A673 (cell line): ENCODE measurements around the gene KPNA4. TPM values are rescaled to one million over a fixed set of nuclear protein-coding genes. Genes with fewer than 3 reads are reported as not detected.

Experiments used
- BruUV-seq: library from RNA; stranded (reverse); fragments of 400-500 nt; replicated peaks from 2 replicates; lab custom pipeline; 2021; lab: Mats Ljungman, UMichigan
- CTCF ChIA-PET: fragments of 300-600 bp; sonication (Branson Sonifier 250); formaldehyde crosslinking; loops from one replicate; lab custom pipeline; 2022; ENCODE audit warnings: antibody characterized with exemption; lab: Charles Lee
- POLR2A ChIA-PET: fragments of 300-600 bp; sonication (Branson Sonifier 250); formaldehyde crosslinking; loops from one replicate; lab custom pipeline; 2022; ENCODE audit warnings: antibody characterized with exemption; ENCODE audit not compliant: low non-redundant PET; lab: Charles Lee
- DNase-seq: peaks from one replicate; pipeline ENCODE4 v3.0.0-alpha.2; 2015; ENCODE audit warnings: low spot score
- H3K27ac ChIP-seq: fragments of 200-600 bp; sonication (generic); 2 replicates; pipeline ENCODE4 v1.5.1; 2016; ENCODE audit warnings: mixed run types, low read depth, mild to moderate bottlenecking, mixed read lengths, antibody characterized with exemption, low read length; ENCODE audit not compliant: poor library complexity, severe bottlenecking
- H3K27me3 ChIP-seq: fragments of 200-600 bp; sonication (generic); replicated peaks from 2 replicates; pipeline ENCODE4 v1.6.1; 2017; ENCODE audit warnings: mixed run types, low read depth, mild to moderate bottlenecking, mixed read lengths, antibody characterized with exemption, low read length; ENCODE audit not compliant: insufficient read depth, poor library complexity
- H3K36me3 ChIP-seq: fragments of 200-600 bp; sonication (generic); 2 replicates; pipeline ENCODE4 v1.6.1; 2016; ENCODE audit warnings: mixed run types, mild to moderate bottlenecking, mixed read lengths, antibody characterized with exemption, low read length; ENCODE audit not compliant: insufficient read depth, poor library complexity, severe bottlenecking
- H3K4me1 ChIP-seq: fragments of 200-600 bp; sonication (generic); 2 replicates; pipeline ENCODE4 v1.6.1; 2017; ENCODE audit warnings: mixed run types, mild to moderate bottlenecking, mixed read lengths, antibody characterized with exemption, low read length; ENCODE audit not compliant: insufficient read depth, poor library complexity, severe bottlenecking
- H3K4me3 ChIP-seq: fragments of 200-600 bp; sonication (generic); 2 replicates; pipeline ENCODE4 v1.5.1; 2016; ENCODE audit warnings: low read depth, mixed run types, mild to moderate bottlenecking, mixed read lengths, low read length; ENCODE audit not compliant: poor library complexity, severe bottlenecking
- H3K9me3 ChIP-seq: fragments of 200-600 bp; sonication (generic); 2 replicates; pipeline ENCODE4 v1.6.1; 2016; ENCODE audit warnings: mixed run types, low read depth, mild to moderate bottlenecking, mixed read lengths, antibody characterized with exemption, low read length; ENCODE audit not compliant: poor library complexity, severe bottlenecking
- CTCF ChIP-seq: fragments of 300-800, 200-600 bp; sonication (generic); conservative IDR thresholded peaks from 2 replicates; pipeline ENCODE4 v1.5.1; 2017; ENCODE audit warnings: low read depth, mild to moderate bottlenecking, antibody characterized with exemption, low read length, moderate library complexity, mixed read lengths
- EZH2 ChIP-seq: fragments of 200-600 bp; sonication (generic); IDR thresholded peaks from 2 replicates; pipeline ENCODE4 v1.6.1; 2017; ENCODE audit warnings: borderline replicate concordance, low read depth, mild to moderate bottlenecking, mixed read lengths, antibody characterized with exemption, low read length; ENCODE audit not compliant: poor library complexity, severe bottlenecking
- intact Hi-C: fragments of 100-400 bp; cut with micrococcal nuclease; formaldehyde crosslinking; loops from one replicate; pipeline ENCODE4 v1.10.0; 2022; ENCODE audit not compliant: unreplicated experiment
- total RNA-seq: library from RNA; stranded (reverse); gene quantifications from 2 replicates; pipeline ENCODE4 v1.2.3, GENCODE V29; 2021

KPNA4 gene
- total RNA-seq, 1 experiment from 2014 or later = 88.5 TPM

GRCh38 chr3:160569894-160570652 is 4.7 kb upstream of the KPNA4 start:
- peak; percentile 17 for DNase-seq
- Histone ChIP-seq H3K9me3 (no peaks in the 10 kb centered on the region), H3K4me1 (peaks cover 5% of the 10 kb centered on the region), H3K27ac (no peak overlapping the region), H3K27me3 (no peaks in the 10 kb centered on the region), H3K36me3 (no peaks in the 10 kb centered on the region), H3K4me3 (no peak overlapping the region)
- BruUV-seq = no TSS peak
- ChIA-PET POLR2A (no interaction called here), CTCF (interaction anchor here (0.6 kb wide), 1 partner anchor 7 kb away, joined by 3 read pairs; no protein-coding TSS in a partner anchor)
- TF ChIP-seq EZH2 (no peak), CTCF (no peak)
- intact Hi-C loops = loop anchor here (5.0 kb wide), 1 partner anchor 187 kb away; the partner anchor contains the start of gene PPM1L

- H3K36me3 ChIP-seq = no peaks in the 10 kb centered on the region
- no TSS peak for BruUV-seq
- H3K4me3 ChIP-seq = no peak overlapping the region
- POLR2A ChIA-PET = no interaction called here
- no peaks in the 10 kb centered on the region for H3K9me3 ChIP-seq
- H3K27ac ChIP-seq = no peak overlapping the region
- TF ChIP-seq CTCF = no peak
- no peak for TF ChIP-seq EZH2
- H3K27me3 ChIP-seq = no peaks in the 10 kb centered on the region
- intact Hi-C loops = loop anchor here (5.0 kb wide), 1 partner anchor 188 kb away; the partner anchor contains the start of gene PPM1L
- DNase-seq = no peak
- H3K4me1 ChIP-seq = peaks cover 5% of the 10 kb centered on the region
- CTCF ChIA-PET = no interaction called here
Measured at GRCh38 chr3:160568989-160569388, 3.6 kb upstream of the KPNA4 start.

GRCh38 chr3:160567774-160568173 is 2.4 kb upstream of the KPNA4 start:
- ChIA-PET CTCF (no interaction called here), POLR2A (no interaction called here)
- Histone ChIP-seq H3K4me3 (no peak overlapping the region), H3K27me3 (no peaks in the 10 kb centered on the region), H3K27ac (no peak overlapping the region), H3K9me3 (no peaks in the 10 kb centered on the region), H3K36me3 (no peaks in the 10 kb centered on the region), H3K4me1 (peaks cover 11% of the 10 kb centered on the region)
- TF ChIP-seq EZH2 (no peak), CTCF (no peak)
- DNase-seq = no peak
- BruUV-seq = no TSS peak
- intact Hi-C loops = loop anchor here (5.0 kb wide), 1 partner anchor 190 kb away; the partner anchor contains the start of gene PPM1L
